CD1c-positive myeloid dendritic cell (primary cell): ENCODE data around the gene IRAK1.

Source experiments
- DNase-seq: peaks from one replicate; pipeline ENCODE4 v3.0.0-alpha.2; 2016; ENCODE audit errors: extremely low spot score

Gene IRAK1

GRCh38 chrX:154019633-154020528, at the start of gene IRAK1:
IRAK1 (minus strand) TSS chrX:154019902; CDS start chrX:154019812, 90 bp downstream.
- peak; percentile 84 for DNase-seq

- no peak for DNase-seq
These were observed 48.9 kb upstream of the IRAK1 start for GRCh38 chrX:154068560-154068959.

- DNase-seq = no peak
These were observed 45.1 kb upstream of the IRAK1 start for GRCh38 chrX:154064637-154065435.

- no peak for DNase-seq
These were observed 43.5 kb upstream of the IRAK1 start for GRCh38 chrX:154063234-154063633.

- no peak for DNase-seq
These were observed 42.1 kb upstream of the IRAK1 start for GRCh38 chrX:154061801-154062200.

- no peak for DNase-seq
These were observed 40.1 kb upstream of the IRAK1 start for GRCh38 chrX:154059729-154060245.

- no peak for DNase-seq
These were observed 39.5 kb upstream of the IRAK1 start for GRCh38 chrX:154059231-154059630.

- peak; percentile 57 for DNase-seq
These were observed 38.7 kb upstream of the IRAK1 start for GRCh38 chrX:154058214-154058997.

GRCh38 chrX:154057791-154058190, 38.1 kb upstream of the IRAK1 start:
- DNase-seq = no peak

- DNase-seq = peak; percentile 67
These were observed 37.1 kb upstream of the IRAK1 start for GRCh38 chrX:154056770-154057241.

GRCh38 chrX:154051201-154051810, 31.6 kb upstream of the IRAK1 start:
- peak; percentile 63 for DNase-seq

GRCh38 chrX:154050113-154050495, 30.4 kb upstream of the IRAK1 start:
- DNase-seq = no peak

- DNase-seq = no peak
These were observed 29.8 kb upstream of the IRAK1 start for GRCh38 chrX:154049209-154050112.

GRCh38 chrX:154048398-154048797, 28.7 kb upstream of the IRAK1 start:
- no peak for DNase-seq

- no peak for DNase-seq
These were observed 27.4 kb upstream of the IRAK1 start for GRCh38 chrX:154046940-154047610.

GRCh38 chrX:154046031-154046781, 26.5 kb upstream of the IRAK1 start:
- DNase-seq = no peak

GRCh38 chrX:154044091-154044490, 24.4 kb upstream of the IRAK1 start:
- DNase-seq = no peak

- DNase-seq = no peak
These were observed 23.5 kb upstream of the IRAK1 start for GRCh38 chrX:154043003-154043763.
